HEK293 (cell line): ENCODE data around the gene AEBP1.

Source experiments
- CTCF ChIA-PET: fragments of 350-600 bp; formaldehyde crosslinking; extraction: SDS; loops from one replicate; lab custom pipeline; 2021; ENCODE audit warnings: antibody characterized with exemption; lab: Yijun Ruan, JAX
- POLR2A ChIA-PET: fragments of 300-600 bp; formaldehyde crosslinking; extraction: SDS; loops from one replicate; lab custom pipeline; 2020; ENCODE audit warnings: antibody characterized with exemption, inconsistent platforms; lab: Yijun Ruan, JAX
- H3K27ac ChIP-seq: fragments of 200-500 bp; sonication (Bioruptor generic); 2 replicates; pipeline ENCODE4 v1.5.1; 2014; ENCODE audit warnings: low read depth, low read length, control low read depth, inconsistent platforms; ENCODE audit errors: extremely low read depth
- H3K36me3 ChIP-seq, 2 experiments: fragments of 200-500 bp in 1 of 2; sonication (Bioruptor generic) in 1 of 2; 1 replicate in 1 of 2; 2 replicates in 1 of 2; pipeline ENCODE4 v1.5.1; 2014 to 2017; ENCODE audit warnings: inconsistent platforms in 2 of 2, low read length in 2 of 2; ENCODE audit not compliant: control insufficient read depth in 2 of 2, insufficient read depth in 1 of 2
- H3K4me1 ChIP-seq: fragments of 200-500 bp; sonication (Bioruptor generic); 2 replicates; pipeline ENCODE4 v1.5.1; 2014; ENCODE audit warnings: mild to moderate bottlenecking, low read length, inconsistent platforms; ENCODE audit not compliant: control insufficient read depth, insufficient read depth
- H3K4me3 ChIP-seq: 2 replicates; pipeline ENCODE4 v1.5.1; 2011; ENCODE audit warnings: low read depth, mild to moderate bottlenecking, control low read depth, low read length, moderate library complexity
- H3K9me3 ChIP-seq: fragments of 200-500 bp; sonication (Bioruptor generic); 2 replicates; pipeline ENCODE4 v1.5.1; 2014; ENCODE audit warnings: low read depth, low read length, inconsistent platforms; ENCODE audit not compliant: control insufficient read depth, insufficient read depth
- GLIS1 ChIP-seq: fragments of 450-650 bp; formaldehyde crosslinking; IDR thresholded peaks from 2 replicates; pipeline ENCODE4 v1.5.1; 2016; ENCODE audit warnings: missing biosample characterization, missing genetic modification characterization
- SETDB1 ChIP-seq: IDR thresholded peaks from one replicate; pipeline ENCODE4 v1.6.1; 2017; ENCODE audit warnings: mild to moderate bottlenecking, low read length, moderate library complexity, mixed read lengths; ENCODE audit not compliant: insufficient read length
- ZBTB17 ChIP-seq: fragments of 450-650 bp; formaldehyde crosslinking; IDR thresholded peaks from 2 replicates; pipeline ENCODE4 v1.5.1; 2016; ENCODE audit warnings: missing biosample characterization, missing genetic modification characterization
- ZBTB20 ChIP-seq: fragments of 450-650 bp; formaldehyde crosslinking; IDR thresholded peaks from 2 replicates; pipeline ENCODE4 v1.5.1; 2016; ENCODE audit warnings: missing biosample characterization, missing genetic modification characterization
- ZNF121 ChIP-seq: fragments of 450-650 bp; formaldehyde crosslinking; IDR thresholded peaks from 2 replicates; pipeline ENCODE4 v1.5.1; 2016; ENCODE audit warnings: missing biosample characterization, missing genetic modification characterization
- ZNF223 ChIP-seq: fragments of 450-650 bp; formaldehyde crosslinking; IDR thresholded peaks from 2 replicates; pipeline ENCODE4 v1.5.1; 2016; ENCODE audit warnings: missing biosample characterization, missing genetic modification characterization
- ZNF24 ChIP-seq: fragments of 450-650 bp; formaldehyde crosslinking; IDR thresholded peaks from 2 replicates; pipeline ENCODE4 v1.5.1; 2016; ENCODE audit warnings: missing biosample characterization, missing genetic modification characterization
- ZNF341 ChIP-seq: fragments of 450-650 bp; formaldehyde crosslinking; IDR thresholded peaks from 2 replicates; pipeline ENCODE4; 2016; ENCODE audit warnings: low read depth, missing biosample characterization, missing genetic modification characterization
- ZNF391 ChIP-seq: fragments of 450-650 bp; formaldehyde crosslinking; IDR thresholded peaks from 2 replicates; pipeline ENCODE4 v1.5.1; 2016; ENCODE audit warnings: low read depth, missing biosample characterization, missing genetic modification characterization, borderline replicate concordance
- ZNF830 ChIP-seq: fragments of 450-650 bp; IDR thresholded peaks from 2 replicates; pipeline ENCODE4 v1.5.0; 2018; ENCODE audit warnings: missing biosample characterization, missing genetic modification characterization, low read depth, mild to moderate bottlenecking, moderate library complexity
- ZXDB ChIP-seq: fragments of 450-650 bp; formaldehyde crosslinking; IDR thresholded peaks from 2 replicates; pipeline ENCODE4 v1.5.1; 2016; ENCODE audit warnings: missing biosample characterization, missing genetic modification characterization
- TF ChIP-seq, protein P1 (sequence below): fragments of 450-650 bp; formaldehyde crosslinking; conservative IDR thresholded peaks from 2 replicates; pipeline ENCODE4 v1.5.1; 2016; ENCODE audit warnings: low read depth, missing biosample characterization, missing genetic modification characterization
- TF ChIP-seq, protein P2 (sequence below): fragments of 450-650 bp; formaldehyde crosslinking; IDR thresholded peaks from 2 replicates; pipeline ENCODE4 v1.5.1; 2017; ENCODE audit warnings: missing biosample characterization, missing genetic modification characterization
- TF ChIP-seq, protein P3 (sequence below): fragments of 450-650 bp; formaldehyde crosslinking; IDR thresholded peaks from 2 replicates; pipeline ENCODE4 v1.5.1; 2017; ENCODE audit warnings: missing biosample characterization, mild to moderate bottlenecking, missing genetic modification characterization, moderate library complexity
- TF ChIP-seq, protein P4 (sequence below): fragments of 450-650 bp; formaldehyde crosslinking; IDR thresholded peaks from 2 replicates; pipeline ENCODE4 v1.5.1; 2017; ENCODE audit warnings: missing biosample characterization, missing genetic modification characterization
- TF ChIP-seq, protein P5 (sequence below): fragments of 450-650 bp; formaldehyde crosslinking; IDR thresholded peaks from 2 replicates; pipeline ENCODE4 v1.5.1; 2016; ENCODE audit warnings: missing biosample characterization, missing genetic modification characterization
- TF ChIP-seq, protein P6 (sequence below): fragments of 450-650 bp; formaldehyde crosslinking; IDR thresholded peaks from 2 replicates; pipeline ENCODE4 v1.5.1; 2016; ENCODE audit warnings: missing biosample characterization, missing genetic modification characterization

Gene AEBP1

DNA sequence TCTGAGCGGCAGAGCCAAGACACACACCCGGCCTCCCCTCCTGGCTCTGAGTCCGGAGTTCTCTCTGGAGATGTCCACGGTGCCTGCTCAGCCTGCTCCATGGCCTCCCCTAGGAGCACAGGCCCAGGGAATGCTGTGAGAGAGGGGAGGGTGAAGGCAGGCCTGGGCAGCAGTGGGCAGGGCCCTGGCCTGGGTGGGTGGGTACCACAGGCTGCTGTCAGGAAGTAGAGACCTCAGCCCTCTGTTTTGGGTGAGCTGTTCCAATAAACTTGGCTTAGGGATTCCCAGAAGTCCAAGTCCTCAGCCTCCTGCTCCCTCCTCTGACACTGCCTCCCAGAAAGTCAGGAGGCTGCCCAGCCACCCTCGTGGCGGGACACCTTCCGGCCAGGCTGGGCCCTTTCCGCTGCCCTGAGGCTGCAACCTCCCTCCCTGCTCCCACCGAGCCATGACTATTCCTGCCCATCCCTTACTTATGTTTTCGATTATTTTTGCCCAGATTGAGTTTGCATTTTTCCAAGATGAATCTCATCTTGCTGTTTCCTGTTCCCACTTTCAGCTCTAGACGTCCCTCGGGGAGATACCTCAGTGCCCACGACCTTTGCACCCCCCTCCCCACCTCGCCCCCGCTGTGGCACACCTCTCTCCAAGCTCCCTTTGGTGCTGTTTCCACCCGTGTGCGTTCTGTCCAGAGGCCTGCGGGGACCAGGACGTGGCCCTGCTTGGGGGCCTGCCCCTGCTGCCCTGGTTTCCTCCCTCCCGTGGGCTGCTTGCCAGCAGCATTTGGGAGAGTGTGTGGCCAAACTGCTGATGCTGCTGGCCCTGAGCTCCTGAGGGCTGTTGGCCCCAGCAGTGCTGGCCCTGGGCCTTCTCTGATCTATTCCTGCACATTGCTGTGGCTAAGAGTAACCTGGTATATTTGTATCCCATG is 16.0 kb upstream of the AEBP1 start (continued):
- TF ChIP-seq, protein P1, sequence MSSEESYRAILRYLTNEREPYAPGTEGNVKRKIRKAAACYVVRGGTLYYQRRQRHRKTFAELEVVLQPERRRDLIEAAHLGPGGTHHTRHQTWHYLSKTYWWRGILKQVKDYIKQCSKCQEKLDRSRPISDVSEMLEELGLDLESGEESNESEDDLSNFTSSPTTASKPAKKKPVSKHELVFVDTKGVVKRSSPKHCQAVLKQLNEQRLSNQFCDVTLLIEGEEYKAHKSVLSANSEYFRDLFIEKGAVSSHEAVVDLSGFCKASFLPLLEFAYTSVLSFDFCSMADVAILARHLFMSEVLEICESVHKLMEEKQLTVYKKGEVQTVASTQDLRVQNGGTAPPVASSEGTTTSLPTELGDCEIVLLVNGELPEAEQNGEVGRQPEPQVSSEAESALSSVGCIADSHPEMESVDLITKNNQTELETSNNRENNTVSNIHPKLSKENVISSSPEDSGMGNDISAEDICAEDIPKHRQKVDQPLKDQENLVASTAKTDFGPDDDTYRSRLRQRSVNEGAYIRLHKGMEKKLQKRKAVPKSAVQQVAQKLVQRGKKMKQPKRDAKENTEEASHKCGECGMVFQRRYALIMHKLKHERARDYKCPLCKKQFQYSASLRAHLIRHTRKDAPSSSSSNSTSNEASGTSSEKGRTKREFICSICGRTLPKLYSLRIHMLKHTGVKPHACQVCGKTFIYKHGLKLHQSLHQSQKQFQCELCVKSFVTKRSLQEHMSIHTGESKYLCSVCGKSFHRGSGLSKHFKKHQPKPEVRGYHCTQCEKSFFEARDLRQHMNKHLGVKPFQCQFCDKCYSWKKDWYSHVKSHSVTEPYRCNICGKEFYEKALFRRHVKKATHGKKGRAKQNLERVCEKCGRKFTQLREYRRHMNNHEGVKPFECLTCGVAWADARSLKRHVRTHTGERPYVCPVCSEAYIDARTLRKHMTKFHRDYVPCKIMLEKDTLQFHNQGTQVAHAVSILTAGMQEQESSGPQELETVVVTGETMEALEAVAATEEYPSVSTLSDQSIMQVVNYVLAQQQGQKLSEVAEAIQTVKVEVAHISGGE = no peak
- TF ChIP-seq SETDB1 (no peak), ZNF341 (tag by site-specific recombination) (no peak), ZNF121 (tag by site-specific recombination) (no peak), ZBTB20 (tag by site-specific recombination) (no peak), GLIS1 (tag by site-specific recombination) (no peak), ZXDB (no peak), ZNF24 (tag by site-specific recombination) (no peak)
- TF ChIP-seq, protein P2, sequence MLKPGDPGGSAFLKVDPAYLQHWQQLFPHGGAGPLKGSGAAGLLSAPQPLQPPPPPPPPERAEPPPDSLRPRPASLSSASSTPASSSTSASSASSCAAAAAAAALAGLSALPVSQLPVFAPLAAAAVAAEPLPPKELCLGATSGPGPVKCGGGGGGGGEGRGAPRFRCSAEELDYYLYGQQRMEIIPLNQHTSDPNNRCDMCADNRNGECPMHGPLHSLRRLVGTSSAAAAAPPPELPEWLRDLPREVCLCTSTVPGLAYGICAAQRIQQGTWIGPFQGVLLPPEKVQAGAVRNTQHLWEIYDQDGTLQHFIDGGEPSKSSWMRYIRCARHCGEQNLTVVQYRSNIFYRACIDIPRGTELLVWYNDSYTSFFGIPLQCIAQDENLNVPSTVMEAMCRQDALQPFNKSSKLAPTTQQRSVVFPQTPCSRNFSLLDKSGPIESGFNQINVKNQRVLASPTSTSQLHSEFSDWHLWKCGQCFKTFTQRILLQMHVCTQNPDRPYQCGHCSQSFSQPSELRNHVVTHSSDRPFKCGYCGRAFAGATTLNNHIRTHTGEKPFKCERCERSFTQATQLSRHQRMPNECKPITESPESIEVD = no peak
- TF ChIP-seq, protein P3, sequence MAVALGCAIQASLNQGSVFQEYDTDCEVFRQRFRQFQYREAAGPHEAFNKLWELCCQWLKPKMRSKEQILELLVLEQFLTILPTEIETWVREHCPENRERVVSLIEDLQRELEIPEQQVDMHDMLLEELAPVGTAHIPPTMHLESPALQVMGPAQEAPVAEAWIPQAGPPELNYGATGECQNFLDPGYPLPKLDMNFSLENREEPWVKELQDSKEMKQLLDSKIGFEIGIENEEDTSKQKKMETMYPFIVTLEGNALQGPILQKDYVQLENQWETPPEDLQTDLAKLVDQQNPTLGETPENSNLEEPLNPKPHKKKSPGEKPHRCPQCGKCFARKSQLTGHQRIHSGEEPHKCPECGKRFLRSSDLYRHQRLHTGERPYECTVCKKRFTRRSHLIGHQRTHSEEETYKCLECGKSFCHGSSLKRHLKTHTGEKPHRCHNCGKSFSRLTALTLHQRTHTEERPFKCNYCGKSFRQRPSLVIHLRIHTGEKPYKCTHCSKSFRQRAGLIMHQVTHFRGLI (tag by site-specific recombination) = no peak
- TF ChIP-seq, protein P4, sequence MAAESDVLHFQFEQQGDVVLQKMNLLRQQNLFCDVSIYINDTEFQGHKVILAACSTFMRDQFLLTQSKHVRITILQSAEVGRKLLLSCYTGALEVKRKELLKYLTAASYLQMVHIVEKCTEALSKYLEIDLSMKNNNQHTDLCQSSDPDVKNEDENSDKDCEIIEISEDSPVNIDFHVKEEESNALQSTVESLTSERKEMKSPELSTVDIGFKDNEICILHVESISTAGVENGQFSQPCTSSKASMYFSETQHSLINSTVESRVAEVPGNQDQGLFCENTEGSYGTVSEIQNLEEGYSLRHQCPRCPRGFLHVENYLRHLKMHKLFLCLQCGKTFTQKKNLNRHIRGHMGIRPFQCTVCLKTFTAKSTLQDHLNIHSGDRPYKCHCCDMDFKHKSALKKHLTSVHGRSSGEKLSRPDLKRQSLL (tag by site-specific recombination) = no peak

DNA sequence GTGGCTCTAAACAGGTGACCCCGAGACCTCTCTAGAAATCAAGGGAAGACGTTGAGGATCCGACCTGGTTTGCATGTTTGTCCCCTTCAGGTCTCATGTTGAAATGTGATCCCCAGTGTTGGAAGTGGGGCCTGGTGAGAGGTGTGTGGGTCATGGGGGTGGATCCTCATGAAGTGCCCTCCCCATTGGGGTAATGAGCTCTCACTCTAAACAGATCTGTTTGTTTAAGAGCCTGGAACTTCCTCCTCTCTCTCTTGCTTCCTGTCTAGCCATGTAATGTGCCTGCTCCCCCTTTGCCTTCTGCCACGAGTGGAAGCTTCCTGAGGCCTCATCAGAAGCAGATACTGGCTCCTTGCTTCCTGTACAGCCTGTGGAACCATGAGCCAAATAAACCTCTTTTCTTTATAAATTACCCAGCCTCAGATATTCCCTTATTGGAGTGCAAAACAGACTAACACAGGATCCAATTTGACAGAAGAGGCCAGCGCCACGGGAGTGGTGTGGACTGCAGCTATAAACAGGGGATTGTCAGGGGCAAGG is 11.0 kb upstream of the AEBP1 start:
- no peak overlapping the region for H3K27ac ChIP-seq
- H3K4me1 ChIP-seq = no peaks in the 10 kb centered on the region; the same call in 1 of the 2 replicates
- ChIA-PET POLR2A (no interaction called here), CTCF (interaction anchor here (0.7 kb wide), 2 partner anchors 13 to 834 kb away, joined by 3 read pairs; no protein-coding TSS in a partner anchor)
- H3K36me3 ChIP-seq = no peaks in the 10 kb centered on the region
- TF ChIP-seq ZNF223 (tag by site-specific recombination) (0 out of 2 replicates have a peak, but pooled peaks have one; percentile 17), ZNF391 (tag by site-specific recombination) (no peak), ZBTB17 (no peak), ZNF830 (tag by site-specific recombination) (no peak)
- TF ChIP-seq, protein P5, sequence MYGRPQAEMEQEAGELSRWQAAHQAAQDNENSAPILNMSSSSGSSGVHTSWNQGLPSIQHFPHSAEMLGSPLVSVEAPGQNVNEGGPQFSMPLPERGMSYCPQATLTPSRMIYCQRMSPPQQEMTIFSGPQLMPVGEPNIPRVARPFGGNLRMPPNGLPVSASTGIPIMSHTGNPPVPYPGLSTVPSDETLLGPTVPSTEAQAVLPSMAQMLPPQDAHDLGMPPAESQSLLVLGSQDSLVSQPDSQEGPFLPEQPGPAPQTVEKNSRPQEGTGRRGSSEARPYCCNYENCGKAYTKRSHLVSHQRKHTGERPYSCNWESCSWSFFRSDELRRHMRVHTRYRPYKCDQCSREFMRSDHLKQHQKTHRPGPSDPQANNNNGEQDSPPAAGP (tag by site-specific recombination) = no peak
- TF ChIP-seq, protein P6, sequence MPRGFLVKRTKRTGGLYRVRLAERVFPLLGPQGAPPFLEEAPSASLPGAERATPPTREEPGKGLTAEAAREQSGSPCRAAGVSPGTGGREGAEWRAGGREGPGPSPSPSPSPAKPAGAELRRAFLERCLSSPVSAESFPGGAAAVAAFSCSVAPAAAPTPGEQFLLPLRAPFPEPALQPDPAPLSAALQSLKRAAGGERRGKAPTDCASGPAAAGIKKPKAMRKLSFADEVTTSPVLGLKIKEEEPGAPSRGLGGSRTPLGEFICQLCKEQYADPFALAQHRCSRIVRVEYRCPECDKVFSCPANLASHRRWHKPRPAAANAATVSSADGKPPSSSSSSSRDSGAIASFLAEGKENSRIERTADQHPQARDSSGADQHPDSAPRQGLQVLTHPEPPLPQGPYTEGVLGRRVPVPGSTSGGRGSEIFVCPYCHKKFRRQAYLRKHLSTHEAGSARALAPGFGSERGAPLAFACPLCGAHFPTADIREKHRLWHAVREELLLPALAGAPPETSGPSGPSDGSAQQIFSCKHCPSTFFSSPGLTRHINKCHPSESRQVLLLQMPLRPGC (tag by site-specific recombination) = no peak
- no peaks in the 10 kb centered on the region for H3K9me3 ChIP-seq
- no peak overlapping the region for H3K4me3 ChIP-seq
